ENCODE data around the gene PAM. TPM values are rescaled to one million over a fixed set of nuclear protein-coding genes. Genes with fewer than 3 reads are reported as not detected.

Gene PAM
- total RNA-seq, 1 experiment from 2014 or later, result 131 TPM

DNA sequence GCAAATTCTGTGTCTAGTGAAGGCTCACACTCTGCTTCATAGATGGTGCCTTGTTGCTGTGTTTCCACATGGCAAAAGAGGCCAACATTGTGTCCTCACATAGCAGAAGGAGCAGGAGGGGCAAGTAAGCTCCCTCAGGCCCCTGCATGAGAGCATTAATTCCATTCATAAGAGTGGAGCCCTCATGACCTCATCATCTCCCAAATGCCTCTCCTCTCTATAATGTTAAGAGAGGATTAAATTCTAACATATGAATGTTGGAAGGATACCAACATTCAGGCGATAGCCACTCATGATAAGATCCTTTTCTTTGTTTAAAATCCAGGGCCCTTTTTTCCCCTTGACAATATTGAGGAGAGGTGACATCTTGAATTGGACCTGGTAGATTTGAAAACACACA, 35.2 kb upstream of the PAM start:
- POLR2A ChIA-PET, result no interaction called here
- DNase-seq (ENCODE audit: low read depth, low spot score), result no peak

DNA sequence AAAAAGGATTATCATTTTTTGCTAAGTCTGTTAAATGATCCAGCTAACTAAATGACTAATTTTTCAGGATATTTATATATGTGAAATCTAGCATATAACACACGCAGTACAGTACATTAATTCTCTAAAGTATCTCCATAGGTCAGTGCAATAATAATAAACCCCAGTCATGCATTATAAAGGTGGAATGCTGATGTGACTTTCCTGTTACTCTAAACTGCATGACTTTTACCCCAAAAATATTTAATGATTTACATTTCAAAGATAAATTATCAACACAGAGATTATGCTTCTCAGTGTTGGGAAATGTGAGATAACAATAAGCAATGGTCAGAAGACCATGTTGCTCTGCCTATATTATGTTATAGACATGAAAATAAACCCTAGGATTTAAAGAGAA, 34.1 kb upstream of the PAM start:
- Histone ChIP-seq H3K4me3 (ENCODE audit: low read depth in 2 of 2, low read length in 2 of 2) (no peak overlapping the region), H3K36me3 (ENCODE audit: control insufficient read depth, insufficient read depth, low read length) (no peaks in the 10 kb centered on the region), H3K4me1 (ENCODE audit: control insufficient read depth, insufficient read depth, low read length) (no peaks in the 10 kb centered on the region), H3K27ac (ENCODE audit: low read length) (no peak overlapping the region), H3K27me3 (ENCODE audit: control insufficient read depth, insufficient read depth, low read length) (no peaks in the 10 kb centered on the region), H3K9me3 (ENCODE audit: control insufficient read depth, insufficient read depth, low read depth, low read length) (no peaks in the 10 kb centered on the region)
- TF ChIP-seq, protein P1, sequence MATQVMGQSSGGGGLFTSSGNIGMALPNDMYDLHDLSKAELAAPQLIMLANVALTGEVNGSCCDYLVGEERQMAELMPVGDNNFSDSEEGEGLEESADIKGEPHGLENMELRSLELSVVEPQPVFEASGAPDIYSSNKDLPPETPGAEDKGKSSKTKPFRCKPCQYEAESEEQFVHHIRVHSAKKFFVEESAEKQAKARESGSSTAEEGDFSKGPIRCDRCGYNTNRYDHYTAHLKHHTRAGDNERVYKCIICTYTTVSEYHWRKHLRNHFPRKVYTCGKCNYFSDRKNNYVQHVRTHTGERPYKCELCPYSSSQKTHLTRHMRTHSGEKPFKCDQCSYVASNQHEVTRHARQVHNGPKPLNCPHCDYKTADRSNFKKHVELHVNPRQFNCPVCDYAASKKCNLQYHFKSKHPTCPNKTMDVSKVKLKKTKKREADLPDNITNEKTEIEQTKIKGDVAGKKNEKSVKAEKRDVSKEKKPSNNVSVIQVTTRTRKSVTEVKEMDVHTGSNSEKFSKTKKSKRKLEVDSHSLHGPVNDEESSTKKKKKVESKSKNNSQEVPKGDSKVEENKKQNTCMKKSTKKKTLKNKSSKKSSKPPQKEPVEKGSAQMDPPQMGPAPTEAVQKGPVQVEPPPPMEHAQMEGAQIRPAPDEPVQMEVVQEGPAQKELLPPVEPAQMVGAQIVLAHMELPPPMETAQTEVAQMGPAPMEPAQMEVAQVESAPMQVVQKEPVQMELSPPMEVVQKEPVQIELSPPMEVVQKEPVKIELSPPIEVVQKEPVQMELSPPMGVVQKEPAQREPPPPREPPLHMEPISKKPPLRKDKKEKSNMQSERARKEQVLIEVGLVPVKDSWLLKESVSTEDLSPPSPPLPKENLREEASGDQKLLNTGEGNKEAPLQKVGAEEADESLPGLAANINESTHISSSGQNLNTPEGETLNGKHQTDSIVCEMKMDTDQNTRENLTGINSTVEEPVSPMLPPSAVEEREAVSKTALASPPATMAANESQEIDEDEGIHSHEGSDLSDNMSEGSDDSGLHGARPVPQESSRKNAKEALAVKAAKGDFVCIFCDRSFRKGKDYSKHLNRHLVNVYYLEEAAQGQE (IDR thresholded peaks at IDR 0.05; ENCODE audit: insufficient read depth in 1 of 2, low read depth in 2 of 2, low read length in 1 of 2), result no peak
- TF ChIP-seq TCF7L2 (IDR thresholded peaks at IDR 0.05; ENCODE audit: low read depth, low read length) (no peak), POLR2AphosphoS5 (IDR thresholded peaks at IDR 0.05; ENCODE audit: low read depth, low read length) (no peak), SIN3A (IDR thresholded peaks at IDR 0.05; ENCODE audit: borderline replicate concordance, insufficient read depth, low read depth, low read length) (no peak)
- TF ChIP-seq, protein P2, sequence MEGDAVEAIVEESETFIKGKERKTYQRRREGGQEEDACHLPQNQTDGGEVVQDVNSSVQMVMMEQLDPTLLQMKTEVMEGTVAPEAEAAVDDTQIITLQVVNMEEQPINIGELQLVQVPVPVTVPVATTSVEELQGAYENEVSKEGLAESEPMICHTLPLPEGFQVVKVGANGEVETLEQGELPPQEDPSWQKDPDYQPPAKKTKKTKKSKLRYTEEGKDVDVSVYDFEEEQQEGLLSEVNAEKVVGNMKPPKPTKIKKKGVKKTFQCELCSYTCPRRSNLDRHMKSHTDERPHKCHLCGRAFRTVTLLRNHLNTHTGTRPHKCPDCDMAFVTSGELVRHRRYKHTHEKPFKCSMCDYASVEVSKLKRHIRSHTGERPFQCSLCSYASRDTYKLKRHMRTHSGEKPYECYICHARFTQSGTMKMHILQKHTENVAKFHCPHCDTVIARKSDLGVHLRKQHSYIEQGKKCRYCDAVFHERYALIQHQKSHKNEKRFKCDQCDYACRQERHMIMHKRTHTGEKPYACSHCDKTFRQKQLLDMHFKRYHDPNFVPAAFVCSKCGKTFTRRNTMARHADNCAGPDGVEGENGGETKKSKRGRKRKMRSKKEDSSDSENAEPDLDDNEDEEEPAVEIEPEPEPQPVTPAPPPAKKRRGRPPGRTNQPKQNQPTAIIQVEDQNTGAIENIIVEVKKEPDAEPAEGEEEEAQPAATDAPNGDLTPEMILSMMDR (IDR thresholded peaks at IDR 0.05), result no peak
- ATAC-seq (no peak), DNase-seq (ENCODE audit: low read depth, low spot score) (no peak)
- in situ Hi-C loops (cut with HindIII; ENCODE audit: low pct_unique_long_range_greater_than_20kb, low sequenced_read_pairs), result no loop called here
- intact Hi-C loops (cut with micrococcal nuclease; ENCODE audit: unreplicated experiment), result no loop called here
- ChIA-PET CTCF (no interaction called here), POLR2A (no interaction called here)
- BruUV-seq (replicated peaks), result no TSS peak

More for the DNA sequence above, 35.2 kb upstream of the PAM start:
- no peaks in the 10 kb centered on the region for H3K9me3 ChIP-seq (ENCODE audit: control insufficient read depth, insufficient read depth, low read depth, low read length)
- H3K27me3 ChIP-seq (ENCODE audit: control insufficient read depth, insufficient read depth, low read length), result no peaks in the 10 kb centered on the region
- no peak overlapping the region for H3K4me3 ChIP-seq (ENCODE audit: low read depth in 2 of 2, low read length in 2 of 2)
- CTCF ChIA-PET, result no interaction called here
- intact Hi-C loops (cut with micrococcal nuclease; ENCODE audit: unreplicated experiment) (no loop called here), in situ Hi-C loops (cut with HindIII; ENCODE audit: low pct_unique_long_range_greater_than_20kb, low sequenced_read_pairs) (no loop called here)
- TF ChIP-seq POLR2AphosphoS5 (IDR thresholded peaks at IDR 0.05; ENCODE audit: low read depth, low read length), result no peak
- TF ChIP-seq, protein P2 (IDR thresholded peaks at IDR 0.05), result no peak
- H3K36me3 ChIP-seq (ENCODE audit: control insufficient read depth, insufficient read depth, low read length), result no peaks in the 10 kb centered on the region
- BruUV-seq (replicated peaks), result no TSS peak
- no peak overlapping the region for H3K27ac ChIP-seq (ENCODE audit: low read length)
- ATAC-seq, result no peak
- no peaks in the 10 kb centered on the region for H3K4me1 ChIP-seq (ENCODE audit: control insufficient read depth, insufficient read depth, low read length)

DNA sequence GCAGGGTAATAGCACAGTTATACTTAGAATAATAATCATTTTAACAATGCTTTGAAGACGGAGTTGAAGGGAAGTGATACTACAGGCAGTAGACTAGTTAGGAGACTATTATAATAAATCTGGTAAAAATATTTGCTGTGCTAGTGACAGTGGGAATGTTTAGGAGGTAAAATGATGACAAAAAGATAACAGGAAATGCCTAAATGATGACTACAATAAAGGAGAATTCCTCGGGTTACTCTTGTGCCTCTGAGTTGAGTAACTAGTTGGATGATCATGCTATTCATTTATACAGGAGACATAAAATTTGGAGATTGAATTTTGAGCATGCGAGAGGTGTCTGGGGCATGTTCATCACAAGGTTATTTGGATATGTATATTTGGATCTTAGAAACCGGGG, 32.2 kb upstream of the PAM start:
- no TSS peak for BruUV-seq (replicated peaks)
- no peaks in the 10 kb centered on the region for H3K36me3 ChIP-seq (ENCODE audit: control insufficient read depth, insufficient read depth, low read length)
- TF ChIP-seq POLR2AphosphoS5 (IDR thresholded peaks at IDR 0.05; ENCODE audit: low read depth, low read length), result no peak
- TF ChIP-seq TCF7L2 (IDR thresholded peaks at IDR 0.05; ENCODE audit: low read depth, low read length), result no peak
- no peak for TF ChIP-seq SIN3A (IDR thresholded peaks at IDR 0.05; ENCODE audit: borderline replicate concordance, insufficient read depth, low read depth, low read length)
- TF ChIP-seq, protein P2 (IDR thresholded peaks at IDR 0.05), result no peak
- TF ChIP-seq, protein P1 (IDR thresholded peaks at IDR 0.05; ENCODE audit: insufficient read depth in 1 of 2, low read depth in 2 of 2, low read length in 1 of 2), result no peak
- DNase-seq (ENCODE audit: low read depth, low spot score) (no peak), ATAC-seq (no peak)
- in situ Hi-C loops (cut with HindIII; ENCODE audit: low pct_unique_long_range_greater_than_20kb, low sequenced_read_pairs) (no loop called here), intact Hi-C loops (cut with micrococcal nuclease; ENCODE audit: unreplicated experiment) (no loop called here)
- no peaks in the 10 kb centered on the region for H3K9me3 ChIP-seq (ENCODE audit: control insufficient read depth, insufficient read depth, low read depth, low read length)
- H3K27ac ChIP-seq (ENCODE audit: low read length), result no peak overlapping the region
- no peaks in the 10 kb centered on the region for H3K27me3 ChIP-seq (ENCODE audit: control insufficient read depth, insufficient read depth, low read length)
- H3K4me3 ChIP-seq (ENCODE audit: low read depth in 2 of 2, low read length in 2 of 2), result no peak overlapping the region
- CTCF ChIA-PET, result no interaction called here
- POLR2A ChIA-PET, result no interaction called here
- no peaks in the 10 kb centered on the region for H3K4me1 ChIP-seq (ENCODE audit: control insufficient read depth, insufficient read depth, low read length)

All from Panc1 (cell line).